HL-60 (cell line): ENCODE data around the gene TXNL4B.

Experiments used
- DNase-seq, 2 experiments: peaks; one replicate each; pipeline ENCODE4 v3.0.0-alpha.2; 2010 to 2020; ENCODE audit warnings: low read depth in 1 of 2, low spot score in 1 of 2
- H3K27ac ChIP-seq: fragments of 250-450 bp; sonication (Bioruptor Pico); replicated peaks from 2 replicates; pipeline ENCODE4 v1.5.1; 2020; ENCODE audit warnings: mild to moderate bottlenecking, moderate library complexity
- H3K27me3 ChIP-seq: fragments of 250-450 bp; sonication (Bioruptor Pico); 2 replicates; pipeline ENCODE4 v1.5.1; 2021; ENCODE audit warnings: mild to moderate bottlenecking, moderate library complexity; ENCODE audit not compliant: insufficient read depth, poor library complexity, severe bottlenecking
- H3K4me3 ChIP-seq: replicated peaks from 2 replicates; pipeline ENCODE4 v1.5.1; 2011; ENCODE audit warnings: mild to moderate bottlenecking, control low read depth, low read length; ENCODE audit not compliant: insufficient read depth
- CTCF ChIP-seq: IDR thresholded peaks from one replicate; pipeline ENCODE4 v1.5.1; 2011; ENCODE audit warnings: low read length, control low read depth, inconsistent platforms; ENCODE audit not compliant: insufficient read depth
- GABPA ChIP-seq: IDR thresholded peaks from 2 replicates; pipeline ENCODE4 v1.6.1; 2012; ENCODE audit warnings: low read depth
- POLR2AphosphoS5 ChIP-seq: IDR thresholded peaks from 2 replicates; pipeline ENCODE4 v1.6.1; 2012; ENCODE audit warnings: low read depth
- REST ChIP-seq: IDR thresholded peaks from 2 replicates; pipeline ENCODE4 v1.6.1; 2012; ENCODE audit warnings: low read depth; ENCODE audit not compliant: insufficient replicate concordance
- SPI1 ChIP-seq: IDR thresholded peaks from 2 replicates; pipeline ENCODE4 v1.6.1; 2012; ENCODE audit warnings: low read depth, mild to moderate bottlenecking, borderline replicate concordance

The TXNL4B gene

GRCh38 chr16:72043058-72043457 lies 50.4 kb downstream of the TXNL4B start:
- no peaks in the 10 kb centered on the region for H3K27me3 ChIP-seq
- TF ChIP-seq POLR2AphosphoS5 = no peak
- no peak for TF ChIP-seq CTCF
- no peak for TF ChIP-seq SPI1
- no peak for TF ChIP-seq REST
- no peak for TF ChIP-seq GABPA

GRCh38 chr16:72042157-72042660 lies 51.2 kb downstream of the TXNL4B start:
- Histone ChIP-seq H3K27ac (0 out of 2 replicates have a peak overlapping the region, but pooled peaks have one; percentile 16), H3K4me3 (no peak overlapping the region), H3K27me3 (no peaks in the 10 kb centered on the region)
- TF ChIP-seq SPI1 (no peak), POLR2AphosphoS5 (no peak), GABPA (no peak), CTCF (no peak), REST (no peak)
- DNase-seq = no peak

More at GRCh38 chr16:72043058-72043457, 50.4 kb downstream of the TXNL4B start:
- no peak for DNase-seq
- Histone ChIP-seq H3K4me3 (no peak overlapping the region), H3K27ac (no peak overlapping the region)

- no peak for DNase-seq
- no peaks in the 10 kb centered on the region for H3K27me3 ChIP-seq
- TF ChIP-seq POLR2AphosphoS5 (no peak), CTCF (no peak), SPI1 (no peak), GABPA (no peak), REST (no peak)
- no peak overlapping the region for H3K4me3 ChIP-seq
- no peak overlapping the region for H3K27ac ChIP-seq
These were observed 57.3 kb downstream of the TXNL4B start for GRCh38 chr16:72036098-72036497.
